ENCODE measurements around the gene NFATC2.

NFATC2 gene

GRCh38 chr20:51536116-51537069, 6.1 kb downstream of the NFATC2 start:
- no peak for DNase-seq

GRCh38 chr20:51535674-51536073, 6.8 kb downstream of the NFATC2 start:
- no peak for DNase-seq

GRCh38 chr20:51535075-51535386, 7.5 kb downstream of the NFATC2 start:
- DNase-seq, result no peak

GRCh38 chr20:51533291-51534172, 9.0 kb downstream of the NFATC2 start:
- DNase-seq, result no peak

- DNase-seq, result peak; percentile 32
Measured at GRCh38 chr20:51532577-51533191, 9.8 kb downstream of the NFATC2 start.

- no peak for DNase-seq
Measured at GRCh38 chr20:51531712-51532456, 10.6 kb downstream of the NFATC2 start.

- DNase-seq, result peak; percentile 67
Measured at GRCh38 chr20:51531141-51531710, 11.3 kb downstream of the NFATC2 start.

- DNase-seq, result peak; percentile 47
Measured at GRCh38 chr20:51529758-51530157, 12.8 kb downstream of the NFATC2 start.

GRCh38 chr20:51529081-51529681, 13.3 kb downstream of the NFATC2 start:
- no peak for DNase-seq

- DNase-seq, result peak; percentile 54
Measured at GRCh38 chr20:51528263-51529027, 14.1 kb downstream of the NFATC2 start.

GRCh38 chr20:51526754-51527153, 15.8 kb downstream of the NFATC2 start:
- DNase-seq, result no peak

GRCh38 chr20:51526106-51526470, 16.4 kb downstream of the NFATC2 start:
- no peak for DNase-seq

- DNase-seq, result peak; percentile 37
Measured at GRCh38 chr20:51525241-51526105, 17.0 kb downstream of the NFATC2 start.

GRCh38 chr20:51523276-51524013, 19.1 kb downstream of the NFATC2 start:
- DNase-seq, result no peak

GRCh38 chr20:51522207-51522606, 20.3 kb downstream of the NFATC2 start:
- no peak for DNase-seq

- no peak for DNase-seq
Measured at GRCh38 chr20:51517839-51518238, 24.7 kb downstream of the NFATC2 start.

GRCh38 chr20:51516855-51517254, 25.7 kb downstream of the NFATC2 start:
- DNase-seq, result no peak

GRCh38 chr20:51514836-51515235, 27.7 kb downstream of the NFATC2 start:
- DNase-seq, result no peak

GRCh38 chr20:51514249-51514648, 28.3 kb downstream of the NFATC2 start:
- DNase-seq, result no peak
